Sigmoid colon (tissue), 4 donors: Measurements from ENCODE around the gene PSME4.

Experiments used
- CTCF ChIP-seq, 4 experiments: fragments of 450-650 bp in 3 of 4; fragments of 200-600 bp in 1 of 4; IDR thresholded peaks; one replicate each; pipeline ENCODE4 v1.5.1; 2016 to 2019; ENCODE audit warnings: antibody characterized with exemption in 4 of 4, mild to moderate bottlenecking in 3 of 4, moderate library complexity in 2 of 4
- EP300 ChIP-seq, 4 donors: sonication (generic); formaldehyde crosslinking; IDR thresholded peaks; one replicate each; pipeline ENCODE4 v1.6.1; 2017; ENCODE audit warnings: antibody characterized with exemption in 4 of 4
- POLR2A ChIP-seq, 2 donors: fragments of 450-650 bp; IDR thresholded peaks; one replicate each; pipeline ENCODE4 v1.6.1; 2016; ENCODE audit warnings: antibody characterized with exemption in 2 of 2, mild to moderate bottlenecking in 2 of 2, moderate library complexity in 2 of 2

GRCh38 chr2:53874401-53874950 lies 96.3 kb downstream of the PSME4 start:
- TF ChIP-seq CTCF (IDR thresholded peaks at IDR 0.05) (no peak), POLR2A (IDR thresholded peaks at IDR 0.05) (no peak), EP300 (IDR thresholded peaks at IDR 0.05) (no peak)
